HG03196 (cell line): ENCODE measurements around the gene C2orf42.
"Not testable (repeated sequence)": the region's sequence is repeated elsewhere in the genome, so short reads cannot be mapped to it uniquely, and the experiment has no call there.

Source experiments
- ATAC-seq: cut with Tn5 transposase; IDR thresholded peaks from one replicate; pipeline ENCODE4 v1.9.1; 2021; ENCODE audit not compliant: unreplicated experiment

The C2orf42 gene

GRCh38 chr2:70181363-70181956, 9.4 kb downstream of the C2orf42 start:
- peak; percentile 44 for ATAC-seq

GRCh38 chr2:70173520-70173919, 17.3 kb downstream of the C2orf42 start:
- ATAC-seq: no peak

GRCh38 chr2:70169654-70170245, 21.1 kb downstream of the C2orf42 start:
- ATAC-seq: not testable (repeated sequence)

- ATAC-seq: no peak
Observed at GRCh38 chr2:70161069-70161534, 29.7 kb downstream of the C2orf42 start.

- no peak for ATAC-seq
Observed at GRCh38 chr2:70160545-70160944, 30.3 kb downstream of the C2orf42 start.

GRCh38 chr2:70149130-70149686, 41.6 kb downstream of the C2orf42 start:
- not testable (repeated sequence) for ATAC-seq

- ATAC-seq: not testable (repeated sequence)
Observed at GRCh38 chr2:70148211-70148760, 42.5 kb downstream of the C2orf42 start.

GRCh38 chr2:70145851-70146739, 44.7 kb downstream of the C2orf42 start:
- no peak for ATAC-seq

- ATAC-seq: no peak
Observed at GRCh38 chr2:70145144-70145490, 45.7 kb downstream of the C2orf42 start.

GRCh38 chr2:70144443-70145143, 46.2 kb downstream of the C2orf42 start:
- ATAC-seq: no peak

GRCh38 chr2:70143314-70144150, 47.3 kb downstream of the C2orf42 start:
- ATAC-seq: no peak

- peak; percentile 74 for ATAC-seq
Observed at GRCh38 chr2:70142590-70143313, 48.1 kb downstream of the C2orf42 start.

GRCh38 chr2:70141902-70142589, 48.8 kb downstream of the C2orf42 start:
- ATAC-seq: peak; percentile 42

GRCh38 chr2:70141212-70141901, 49.5 kb downstream of the C2orf42 start:
- ATAC-seq: peak; percentile 31

- no peak for ATAC-seq
Observed at GRCh38 chr2:70140791-70141211, 50.0 kb downstream of the C2orf42 start.

- ATAC-seq: not testable (repeated sequence)
Observed at GRCh38 chr2:70134323-70134983, 56.4 kb downstream of the C2orf42 start.
